GM21381 (cell line): ENCODE results near the gene C8A.

Source experiments
- ATAC-seq: cut with Tn5 transposase; IDR thresholded peaks from one replicate; pipeline ENCODE4 v1.9.1; 2021; ENCODE audit warnings: mild to moderate bottlenecking, moderate library complexity; ENCODE audit not compliant: unreplicated experiment

Gene C8A

DNA sequence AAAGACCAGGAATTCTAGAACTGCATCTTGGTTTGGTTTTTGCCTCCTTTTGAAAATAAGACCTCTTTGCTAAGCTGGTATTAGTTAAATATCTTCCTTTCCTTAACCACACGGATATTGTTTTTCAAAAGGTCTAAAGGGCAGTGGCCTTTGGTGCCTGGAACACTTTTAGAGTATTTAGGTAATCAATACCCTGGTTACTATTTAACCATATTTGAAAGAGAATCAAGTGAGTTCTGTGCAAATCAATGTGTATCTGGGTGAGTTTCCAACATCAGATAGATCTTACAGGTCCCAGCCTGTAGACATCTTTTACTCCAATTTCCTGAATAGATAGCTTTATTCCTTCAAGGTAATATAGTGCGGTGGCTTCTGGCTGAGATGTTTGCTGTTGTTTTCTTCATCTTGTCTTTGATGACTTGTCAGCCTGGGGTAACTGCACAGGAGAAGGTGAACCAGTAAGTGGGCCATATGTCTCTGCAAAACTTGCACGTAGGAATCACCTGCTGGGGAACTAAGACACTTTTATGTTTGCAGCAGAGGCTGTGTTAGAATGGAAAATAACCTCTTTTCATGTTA, at the start of gene C8A:
C8A (plus strand) TSS at position 277 of the 579 bp plus-strand sequence; CDS start at position 382, 105 bp downstream.
- ATAC-seq: no peak

DNA sequence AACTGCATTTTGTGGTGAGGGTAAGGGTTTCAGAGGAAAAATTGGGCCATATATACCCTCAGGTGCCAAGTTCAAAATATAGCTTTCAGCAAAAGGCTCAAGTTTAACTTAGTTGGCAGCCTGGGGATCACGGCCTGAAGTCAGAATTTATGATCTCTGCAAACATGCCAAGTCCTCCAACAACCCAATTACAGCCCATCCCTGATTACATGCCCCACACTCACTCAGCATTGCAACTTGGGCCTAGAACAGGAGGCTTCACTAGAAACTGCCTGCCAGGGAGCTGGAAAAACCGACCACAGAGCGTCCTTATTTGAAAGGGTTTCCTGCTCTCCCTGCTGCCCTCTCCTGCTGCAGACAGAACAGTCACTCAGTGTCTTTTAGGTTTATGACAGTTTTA, 47.8 kb upstream of the C8A start:
- ATAC-seq: no peak

DNA sequence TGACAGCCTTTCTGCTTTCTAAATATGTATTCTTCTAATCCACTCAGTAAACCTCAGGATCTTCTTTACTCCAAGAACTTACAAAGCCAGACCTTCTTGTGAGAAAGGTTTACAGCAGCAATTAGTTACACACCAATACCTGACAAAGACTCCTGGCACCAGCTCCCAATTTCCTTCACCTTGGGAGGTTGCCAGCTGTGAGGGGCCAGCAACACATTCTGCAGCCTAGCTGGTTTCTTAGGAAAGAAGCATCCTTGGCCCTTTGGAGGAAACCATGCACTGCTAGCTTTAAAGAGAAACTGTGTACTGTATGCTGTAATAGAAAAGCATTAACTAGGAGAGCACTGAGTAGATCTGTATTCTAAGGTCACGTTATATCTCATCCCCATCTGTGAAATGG, 46.2 kb upstream of the C8A start:
- ATAC-seq: no peak

DNA sequence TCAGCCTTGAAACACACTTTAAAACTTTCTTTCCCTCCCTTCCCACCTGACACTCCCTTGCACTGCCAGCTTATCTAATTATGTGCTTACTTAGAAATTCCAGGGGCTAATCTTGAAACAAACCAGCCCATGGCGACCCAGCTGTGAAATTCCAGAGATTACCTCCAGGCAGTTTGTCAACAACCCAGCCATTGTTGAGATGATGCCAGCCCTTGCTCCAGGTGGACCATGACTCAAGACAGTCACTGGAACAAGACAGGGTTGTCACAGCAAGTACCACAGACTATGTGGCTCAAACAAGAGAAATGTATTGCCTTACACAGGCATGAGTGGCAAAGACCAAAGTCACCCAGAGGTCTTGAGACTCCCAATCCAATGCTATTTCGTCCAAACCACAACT, 43.3 kb upstream of the C8A start:
- no peak for ATAC-seq

DNA sequence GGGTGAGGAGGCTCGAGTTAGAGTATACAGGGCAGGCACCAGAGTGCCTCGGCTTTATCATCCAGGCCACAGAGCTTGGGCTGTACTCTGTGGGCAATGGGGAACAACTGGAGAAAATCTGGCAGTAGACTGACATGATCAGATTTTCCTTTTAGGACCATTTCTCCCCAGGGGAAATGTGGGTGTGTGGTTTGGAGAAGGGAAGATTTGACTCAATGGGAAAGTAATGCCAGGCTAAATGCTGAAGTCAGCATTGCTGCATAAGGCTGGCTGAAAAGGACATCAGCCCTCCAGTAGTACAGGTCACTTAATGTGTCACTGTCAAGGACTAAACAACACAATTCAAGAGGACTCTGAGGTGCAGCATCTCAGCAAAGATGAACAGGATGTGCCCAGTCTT, 40.4 kb upstream of the C8A start:
- no peak for ATAC-seq

GRCh38 chr1:56816264-56816663, 38.3 kb upstream of the C8A start:
- ATAC-seq: no peak

- ATAC-seq: no peak
Measured at GRCh38 chr1:56816909-56817308, 37.7 kb upstream of the C8A start.

GRCh38 chr1:56817716-56818463, 36.7 kb upstream of the C8A start:
- ATAC-seq: no peak

DNA sequence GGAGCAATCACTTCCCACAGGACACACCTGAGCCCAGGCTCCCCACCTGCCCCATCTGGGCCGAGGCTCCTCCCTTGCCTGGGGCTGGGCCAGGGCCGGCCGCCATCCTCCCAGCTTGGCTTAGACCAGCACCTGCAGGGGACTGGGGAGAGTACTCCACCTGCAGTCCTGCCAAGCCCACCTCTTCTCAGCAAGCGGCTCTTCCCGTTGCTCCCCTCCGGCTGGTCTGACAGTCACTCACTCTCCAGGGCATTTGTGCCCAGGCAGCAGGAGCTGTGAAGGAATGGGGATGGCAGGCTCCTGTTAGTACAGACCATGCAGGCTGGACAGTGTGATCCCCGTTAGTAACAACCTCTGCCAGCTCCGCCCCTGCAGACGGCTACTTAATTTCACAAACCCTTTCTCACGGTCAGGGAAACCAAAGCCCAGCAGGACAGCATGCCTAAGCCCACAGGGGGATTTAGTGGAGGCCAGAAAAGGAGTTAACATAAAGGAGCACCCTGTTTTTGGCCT, 35.2 kb upstream of the C8A start, which contains the start of gene FYB2:
FYB2 (minus strand) TSS at position 18 of the 513 bp plus-strand sequence. CDS start 114 bp downstream, outside the sequence.
- no peak for ATAC-seq

- peak; percentile 77 for ATAC-seq
Measured at GRCh38 chr1:56820755-56821461, 33.7 kb upstream of the C8A start.

- ATAC-seq: no peak
Measured at GRCh38 chr1:56821462-56821797, 33.2 kb upstream of the C8A start.

- ATAC-seq: no peak
Measured at GRCh38 chr1:56824271-56824670, 30.3 kb upstream of the C8A start.

GRCh38 chr1:56824938-56825337, 29.7 kb upstream of the C8A start:
- no peak for ATAC-seq

GRCh38 chr1:56825436-56825835, 29.2 kb upstream of the C8A start:
- ATAC-seq: no peak

DNA sequence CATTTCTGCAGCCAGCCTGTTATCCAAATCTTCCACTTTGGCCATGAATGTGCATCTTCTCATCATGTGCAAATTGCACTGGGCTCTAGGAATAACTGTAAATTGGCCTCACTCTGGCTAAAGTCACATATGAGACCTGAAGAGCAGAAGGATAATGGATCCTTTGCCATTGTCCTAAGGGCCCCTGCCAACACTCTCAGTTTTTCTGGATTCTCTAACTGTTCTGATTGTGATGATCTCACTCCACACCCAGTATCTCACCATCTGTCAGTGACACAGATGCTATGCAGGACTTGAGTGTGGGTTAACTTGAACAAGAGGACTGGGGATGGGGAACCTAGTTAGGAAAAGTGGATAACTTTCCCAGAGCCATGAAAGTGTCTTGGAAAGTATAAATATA, 26.9 kb upstream of the C8A start:
- no peak for ATAC-seq

- no peak for ATAC-seq
Measured at GRCh38 chr1:56830052-56830451, 24.5 kb upstream of the C8A start.

GRCh38 chr1:56831871-56832693, 22.5 kb upstream of the C8A start:
- ATAC-seq: peak; percentile 91

- no peak for ATAC-seq
Measured at GRCh38 chr1:56833088-56833487, 21.5 kb upstream of the C8A start.

GRCh38 chr1:56834137-56834900, 20.3 kb upstream of the C8A start:
- no peak for ATAC-seq

DNA sequence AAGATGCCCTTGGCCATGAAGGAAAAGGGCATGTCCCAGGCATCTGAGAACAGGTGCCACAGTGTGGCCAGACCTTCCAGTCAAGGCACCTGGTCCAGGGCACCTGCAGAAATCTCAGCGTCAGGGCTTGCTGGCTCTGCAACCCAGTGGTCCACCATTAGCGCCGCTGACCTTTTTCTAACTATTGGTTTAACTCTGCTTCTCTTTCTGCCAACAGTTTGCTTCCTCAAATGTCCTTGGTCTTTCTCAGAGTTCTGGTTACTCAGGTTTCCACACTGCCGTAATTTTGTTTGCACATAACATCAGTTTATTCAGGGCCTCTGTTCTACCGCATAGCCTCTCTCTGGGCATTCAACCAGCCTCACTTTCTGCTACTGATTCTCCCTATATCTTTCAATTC, 18.9 kb upstream of the C8A start:
- no peak for ATAC-seq
